VCaP (cell line): ENCODE measurements around the gene CHD9.

Source experiments
- H3K27ac ChIP-seq: fragments of 450-650 bp; 2 replicates; pipeline ENCODE4 v1.5.1; 2017
- CTCF ChIP-seq: fragments of 450-650 bp; conservative IDR thresholded peaks from 2 replicates; pipeline ENCODE4 v1.5.1; 2017; ENCODE audit warnings: mild to moderate bottlenecking, moderate library complexity

CHD9 gene

GRCh38 chr16:53099318-53100130 lies 44.7 kb downstream of the CHD9 start:
- peak overlapping the region; percentile 83 for H3K27ac ChIP-seq

GRCh38 chr16:53100131-53100748 lies 45.4 kb downstream of the CHD9 start:
- H3K27ac ChIP-seq, result peak overlapping the region; percentile 83
- TF ChIP-seq CTCF, result no peak

More at GRCh38 chr16:53099318-53100130, 44.7 kb downstream of the CHD9 start:
- TF ChIP-seq CTCF, result no peak

- H3K27ac ChIP-seq, result peak overlapping the region; percentile 83
- no peak for TF ChIP-seq CTCF
Observed at GRCh38 chr16:53100889-53101288, 46.1 kb downstream of the CHD9 start.

- no peak for TF ChIP-seq CTCF
- peak overlapping the region; percentile 8; the same call in 1 of the 2 replicates for H3K27ac ChIP-seq
Observed at GRCh38 chr16:53103811-53104210, 49.0 kb downstream of the CHD9 start.

- TF ChIP-seq CTCF, result no peak
- H3K27ac ChIP-seq, result no peak overlapping the region
Observed at GRCh38 chr16:53105565-53105964, 50.8 kb downstream of the CHD9 start.

GRCh38 chr16:53111078-53111791 lies 56.4 kb downstream of the CHD9 start:
- H3K27ac ChIP-seq, result no peak overlapping the region

More at GRCh38 chr16:53111078-53111791, 56.4 kb downstream of the CHD9 start:
- TF ChIP-seq CTCF, result no peak
